IMR-90 (cell line): Measurements from ENCODE around the gene SELENOS. TPM values are rescaled to one million over a fixed set of nuclear protein-coding genes. Genes with fewer than 3 reads are reported as not detected.

Source experiments
- ATAC-seq: fragments of 200-7000 bp; cut with Tn5 transposase; 2 replicates; pipeline ENCODE4 v1.9.1; 2020; ENCODE audit warnings: low read depth, mild to moderate bottlenecking, moderate library complexity
- BruUV-seq: library from RNA; stranded (reverse); fragments of 400-500 nt; replicated peaks from 2 replicates; lab custom pipeline; 2021; lab: Mats Ljungman, UMichigan
- CTCF ChIA-PET: fragments of 300-600 bp; formaldehyde crosslinking; extraction: SDS; loops from one replicate; lab custom pipeline; 2021; ENCODE audit warnings: antibody characterized with exemption; lab: Yijun Ruan, JAX
- POLR2A ChIA-PET: fragments of 300-600 bp; sonication (Branson Sonifier 250); formaldehyde crosslinking; loops from one replicate; lab custom pipeline; 2022; ENCODE audit warnings: antibody characterized with exemption; ENCODE audit not compliant: unreplicated experiment; lab: Charles Lee
- DNase-seq: peaks from one replicate; pipeline ENCODE4 v3.0.0; 2013
- H2AFZ ChIP-seq: replicated peaks from 2 replicates; pipeline ENCODE3; 2013; ENCODE audit warnings: low read length, mild to moderate bottlenecking; ENCODE audit not compliant: poor library complexity
- H2AK5ac ChIP-seq: 2 replicates; pipeline ENCODE4 v1.6.1; 2013; ENCODE audit warnings: low read depth, low read length, inconsistent platforms
- H2AK9ac ChIP-seq: replicated peaks from 2 replicates; pipeline ENCODE3; 2013; ENCODE audit warnings: mild to moderate bottlenecking, low read depth, low read length, moderate library complexity; ENCODE audit not compliant: poor library complexity
- H2BK120ac ChIP-seq: 2 replicates; pipeline ENCODE4 v1.6.1; 2013; ENCODE audit warnings: low read depth, low read length, inconsistent platforms
- H2BK15ac ChIP-seq: 3 replicates; pipeline ENCODE4 v1.6.1; 2013; ENCODE audit warnings: low read depth, low read length, inconsistent platforms
- H2BK20ac ChIP-seq: 2 replicates; pipeline ENCODE4 v1.6.1; 2013; ENCODE audit warnings: low read depth, mild to moderate bottlenecking, inconsistent platforms, low read length, moderate library complexity
- H2BK5ac ChIP-seq: 2 replicates; pipeline ENCODE4 v1.6.1; 2013; ENCODE audit warnings: mild to moderate bottlenecking, low read depth, low read length, inconsistent platforms; ENCODE audit not compliant: poor library complexity, severe bottlenecking
- H3K14ac ChIP-seq: replicated peaks from 2 replicates; pipeline ENCODE4 v1.6.1; 2013; ENCODE audit warnings: low read depth, low read length, inconsistent platforms
- H3K18ac ChIP-seq: 2 replicates; pipeline ENCODE4 v1.6.1; 2013; ENCODE audit warnings: low read depth, low read length, control low read depth
- H3K23ac ChIP-seq: 2 replicates; pipeline ENCODE4 v1.6.1; 2013; ENCODE audit warnings: low read depth, low read length, inconsistent platforms
- H3K27ac ChIP-seq: 2 replicates; pipeline ENCODE4 v1.5.1; 2013; ENCODE audit warnings: mild to moderate bottlenecking, control low read depth, low read length; ENCODE audit not compliant: insufficient read depth
- H3K27me3 ChIP-seq: 2 replicates; pipeline ENCODE4 v1.6.1; 2013; ENCODE audit warnings: low read length; ENCODE audit not compliant: control insufficient read depth, insufficient read depth
- H3K36me3 ChIP-seq: 2 replicates; pipeline ENCODE4 v1.6.1; 2013; ENCODE audit warnings: low read length, mixed read lengths; ENCODE audit not compliant: control insufficient read depth, insufficient read depth
- H3K4ac ChIP-seq: 2 replicates; pipeline ENCODE4 v1.6.1; 2013; ENCODE audit warnings: low read depth, low read length, inconsistent platforms
- H3K4me1 ChIP-seq: 2 replicates; pipeline ENCODE4 v1.6.1; 2013; ENCODE audit warnings: low read length, mixed read lengths; ENCODE audit not compliant: control insufficient read depth, insufficient read depth
- H3K4me2 ChIP-seq: 2 replicates; pipeline ENCODE4 v1.6.1; 2013; ENCODE audit warnings: low read depth, mild to moderate bottlenecking, control low read depth, low read length, moderate library complexity
- H3K4me3 ChIP-seq: 2 replicates; pipeline ENCODE4 v1.5.1; 2013; ENCODE audit warnings: low read depth, mild to moderate bottlenecking, control low read depth, low read length, moderate library complexity; ENCODE audit not compliant: insufficient read depth
- H3K56ac ChIP-seq: 2 replicates; pipeline ENCODE4 v1.6.1; 2013; ENCODE audit warnings: low read length, inconsistent platforms; ENCODE audit not compliant: insufficient read depth; ENCODE audit errors: extremely low read depth
- H3K79me1 ChIP-seq, 2 experiments: 2 replicates each; pipeline ENCODE4 v1.6.1; 2013; ENCODE audit warnings: low read length in 2 of 2, inconsistent platforms in 1 of 2, low read depth in 1 of 2
- H3K9ac ChIP-seq: 2 replicates; pipeline ENCODE4 v1.6.1; 2013; ENCODE audit warnings: low read depth, low read length, control low read depth
- H3K9me1 ChIP-seq: 2 replicates; pipeline ENCODE4 v1.6.1; 2013; ENCODE audit warnings: low read length, inconsistent platforms; ENCODE audit not compliant: insufficient read depth
- H3K9me3 ChIP-seq: 2 replicates; pipeline ENCODE4 v1.6.1; 2013; ENCODE audit warnings: low read length; ENCODE audit not compliant: control insufficient read depth, insufficient read depth
- H4K20me1 ChIP-seq: 2 replicates; pipeline ENCODE4 v1.6.1; 2013; ENCODE audit warnings: low read length, inconsistent platforms; ENCODE audit not compliant: insufficient read depth
- H4K5ac ChIP-seq: 2 replicates; pipeline ENCODE4 v1.6.1; 2013; ENCODE audit warnings: mild to moderate bottlenecking, low read depth, low read length, control low read depth
- H4K8ac ChIP-seq, 2 experiments: 2 replicates each; pipeline ENCODE4 v1.6.1; 2013; ENCODE audit warnings: low read depth in 2 of 2, low read length in 2 of 2, control low read depth in 1 of 2, inconsistent platforms in 1 of 2
- H4K91ac ChIP-seq: 2 replicates; pipeline ENCODE4 v1.6.1; 2013; ENCODE audit warnings: low read depth, low read length, inconsistent platforms; ENCODE audit not compliant: insufficient read depth
- BHLHE40 ChIP-seq: fragments of 150-350 bp; IDR thresholded peaks from 2 replicates; pipeline ENCODE4 v1.6.1; 2016; ENCODE audit warnings: mild to moderate bottlenecking, low read depth, low read length
- CEBPB ChIP-seq: IDR thresholded peaks from 2 replicates; pipeline ENCODE4 v1.6.1; 2012; ENCODE audit warnings: low read depth, low read length, improper control_type of control experiment
- CHD1 ChIP-seq: IDR thresholded peaks from 2 replicates; pipeline ENCODE4 v1.6.1; 2012; ENCODE audit warnings: low read depth, low read length, improper control_type of control experiment
- FOS ChIP-seq: fragments of 150-350 bp; IDR thresholded peaks from 2 replicates; pipeline ENCODE4 v1.6.1; 2016; ENCODE audit warnings: low read depth, low read length
- MAFK ChIP-seq: IDR thresholded peaks from 2 replicates; pipeline ENCODE4 v1.6.1; 2012; ENCODE audit warnings: low read depth, low read length, improper control_type of control experiment
- MXI1 ChIP-seq: IDR thresholded peaks from 2 replicates; pipeline ENCODE4 v1.6.1; 2012; ENCODE audit warnings: low read depth, mild to moderate bottlenecking, low read length, moderate library complexity, borderline replicate concordance
- NFE2L2 ChIP-seq: fragments of 150-350 bp; IDR thresholded peaks from 2 replicates; pipeline ENCODE4 v1.6.1; 2016; ENCODE audit warnings: low read depth, mild to moderate bottlenecking, low read length
- RAD21 ChIP-seq: IDR thresholded peaks from 2 replicates; pipeline ENCODE4 v1.6.1; 2012; ENCODE audit warnings: low read length, improper control_type of control experiment
- RCOR1 ChIP-seq: IDR thresholded peaks from 2 replicates; pipeline ENCODE4 v1.6.1; 2012; ENCODE audit warnings: mild to moderate bottlenecking, low read length, improper control_type of control experiment; ENCODE audit not compliant: insufficient replicate concordance
- RFX5 ChIP-seq: IDR thresholded peaks from 2 replicates; pipeline ENCODE4 v1.8.0; 2012; ENCODE audit warnings: low read depth, mild to moderate bottlenecking, low read length, moderate library complexity
- SMC3 ChIP-seq: fragments of 150-350 bp; IDR thresholded peaks from 2 replicates; pipeline ENCODE4 v1.6.1; 2016; ENCODE audit warnings: low read depth, mild to moderate bottlenecking, antibody characterized with exemption, low read length, moderate library complexity
- WGBS, 2 experiments: methylation state at CpG; one replicate each; pipeline versions ENCODE4 v1.1.5 to v1.1.7; 2013; ENCODE audit warnings: missing lambda C conversion rate in 2 of 2; ENCODE audit not compliant: insufficient read length in 1 of 2; ENCODE audit errors: extremely low coverage in 2 of 2; 5-methylcytosine and 5-hydroxymethylcytosine counted together
- dilution Hi-C: fragments of 300-500 bp; cut with HindIII; formaldehyde crosslinking; loops from one replicate; pipeline ENCODE4 v1.14.3; 2018; ENCODE audit warnings: low sequenced_read_pairs; ENCODE audit not compliant: unreplicated experiment
- in situ Hi-C: fragments of 300-500 bp; cut with MboI; formaldehyde crosslinking; loops from 3 replicates; pipeline ENCODE4 v1.14.3; 2019; ENCODE audit warnings: low sequenced_read_pairs, inconsistent platforms, mixed read lengths
- intact Hi-C: fragments of 100-400 bp; cut with micrococcal nuclease; formaldehyde crosslinking; loops from 2 replicates; pipeline ENCODE4 v1.10.0; 2022
- polyA plus RNA-seq, 3 experiments: library from polyadenylated mRNA; depleted of rRNA; stranded (reverse); fragments of >200 nt; gene quantifications; 2 replicates each; pipeline ENCODE4 v1.2.3, GENCODE V29; 2012; ENCODE audit warnings: low replicate concordance in 1 of 3
- total RNA-seq: library from RNA; depleted of rRNA; stranded (reverse); fragments of >200 nt; gene quantifications from 2 replicates; pipeline ENCODE4 v1.2.3, GENCODE V29; 2012
- TF ChIP-seq, protein P1 (sequence below): conservative IDR thresholded peaks from 2 replicates; pipeline ENCODE4 v1.5.1; 2012; ENCODE audit warnings: mild to moderate bottlenecking, low read depth, low read length, improper control_type of control experiment
- TF ChIP-seq, protein P2 (sequence below): fragments of 150-350 bp; IDR thresholded peaks from 2 replicates; pipeline ENCODE4 v1.6.1; 2017; ENCODE audit warnings: mild to moderate bottlenecking, antibody characterized with exemption, low read length, low read depth
- TF ChIP-seq, protein P3 (sequence below): fragments of 150-350 bp; IDR thresholded peaks from 2 replicates; pipeline ENCODE4 v1.6.1; 2016; ENCODE audit warnings: low read depth, mild to moderate bottlenecking, low read length, moderate library complexity, borderline replicate concordance

SELENOS gene
- total and polyA plus RNA-seq, 2 of the 4 experiments (the other 2 are of a cell fraction), result 39.8 to 77.1 TPM

DNA sequence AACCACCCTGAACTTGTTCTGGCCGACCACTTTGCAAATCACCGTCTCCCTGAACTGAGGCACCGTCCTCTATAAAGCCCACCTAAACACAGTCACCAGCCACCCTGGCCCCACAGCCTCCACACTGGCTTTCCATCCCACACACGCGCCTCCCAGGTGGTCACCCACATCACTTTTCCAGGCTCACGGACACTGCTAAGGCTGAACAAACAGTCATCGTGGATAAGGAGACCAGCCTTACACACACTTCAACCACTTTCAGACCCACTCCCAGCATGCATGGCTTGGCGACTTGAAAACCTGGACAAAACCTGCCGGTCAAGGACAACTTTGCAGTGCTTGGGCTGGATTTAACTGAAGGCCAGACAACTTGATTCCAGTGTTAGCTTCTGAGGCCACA is 33.9 kb downstream of the SELENOS start:
- Histone ChIP-seq H2AFZ (no peak overlapping the region), H4K5ac (no peak overlapping the region), H3K27me3 (no peaks in the 10 kb centered on the region), H3K36me3 (peaks cover 18% of the 10 kb centered on the region), H3K27ac (no peak overlapping the region), H3K18ac (no peak overlapping the region), H2BK5ac (no peak overlapping the region), H3K14ac (no peak overlapping the region), H3K9ac (no peak overlapping the region), H3K23ac (peak overlapping the region; percentile 20; the same call in 1 of the 2 replicates), H2AK5ac (no peak overlapping the region), H2BK15ac (no peak overlapping the region), H3K9me3 (no peaks in the 10 kb centered on the region), H2BK20ac (no peak overlapping the region), H4K20me1 (peaks cover 99% of the 10 kb centered on the region), H3K4ac (no peak overlapping the region), H2AK9ac (peak overlapping the region; percentile 20), H4K8ac (no peak overlapping the region), H3K4me3 (no peak overlapping the region), H2BK120ac (no peak overlapping the region), H3K79me1 (peaks cover 4 to 78% of the 10 kb centered on the region in 2 experiments; a peak in 2 of 4 replicates), H4K91ac (no peak overlapping the region), H3K4me2 (no peak overlapping the region; the same call in 1 of the 2 replicates), H3K4me1 (peaks cover 41% of the 10 kb centered on the region), H3K56ac (no peak overlapping the region), H3K9me1 (peaks cover 44% of the 10 kb centered on the region)
- no TSS peak for BruUV-seq
- no peak for TF ChIP-seq RFX5
- TF ChIP-seq RAD21, result no peak
- TF ChIP-seq NFE2L2, result no peak
- no peak for TF ChIP-seq CHD1
- TF ChIP-seq, protein P1, sequence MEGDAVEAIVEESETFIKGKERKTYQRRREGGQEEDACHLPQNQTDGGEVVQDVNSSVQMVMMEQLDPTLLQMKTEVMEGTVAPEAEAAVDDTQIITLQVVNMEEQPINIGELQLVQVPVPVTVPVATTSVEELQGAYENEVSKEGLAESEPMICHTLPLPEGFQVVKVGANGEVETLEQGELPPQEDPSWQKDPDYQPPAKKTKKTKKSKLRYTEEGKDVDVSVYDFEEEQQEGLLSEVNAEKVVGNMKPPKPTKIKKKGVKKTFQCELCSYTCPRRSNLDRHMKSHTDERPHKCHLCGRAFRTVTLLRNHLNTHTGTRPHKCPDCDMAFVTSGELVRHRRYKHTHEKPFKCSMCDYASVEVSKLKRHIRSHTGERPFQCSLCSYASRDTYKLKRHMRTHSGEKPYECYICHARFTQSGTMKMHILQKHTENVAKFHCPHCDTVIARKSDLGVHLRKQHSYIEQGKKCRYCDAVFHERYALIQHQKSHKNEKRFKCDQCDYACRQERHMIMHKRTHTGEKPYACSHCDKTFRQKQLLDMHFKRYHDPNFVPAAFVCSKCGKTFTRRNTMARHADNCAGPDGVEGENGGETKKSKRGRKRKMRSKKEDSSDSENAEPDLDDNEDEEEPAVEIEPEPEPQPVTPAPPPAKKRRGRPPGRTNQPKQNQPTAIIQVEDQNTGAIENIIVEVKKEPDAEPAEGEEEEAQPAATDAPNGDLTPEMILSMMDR, result no peak
- TF ChIP-seq SMC3, result no peak
- TF ChIP-seq MXI1, result no peak
- no peak for TF ChIP-seq MAFK
- TF ChIP-seq BHLHE40, result no peak
- no peak for TF ChIP-seq RCOR1
- TF ChIP-seq, protein P2, sequence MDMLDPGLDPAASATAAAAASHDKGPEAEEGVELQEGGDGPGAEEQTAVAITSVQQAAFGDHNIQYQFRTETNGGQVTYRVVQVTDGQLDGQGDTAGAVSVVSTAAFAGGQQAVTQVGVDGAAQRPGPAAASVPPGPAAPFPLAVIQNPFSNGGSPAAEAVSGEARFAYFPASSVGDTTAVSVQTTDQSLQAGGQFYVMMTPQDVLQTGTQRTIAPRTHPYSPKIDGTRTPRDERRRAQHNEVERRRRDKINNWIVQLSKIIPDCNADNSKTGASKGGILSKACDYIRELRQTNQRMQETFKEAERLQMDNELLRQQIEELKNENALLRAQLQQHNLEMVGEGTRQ, result no peak
- TF ChIP-seq, protein P3, sequence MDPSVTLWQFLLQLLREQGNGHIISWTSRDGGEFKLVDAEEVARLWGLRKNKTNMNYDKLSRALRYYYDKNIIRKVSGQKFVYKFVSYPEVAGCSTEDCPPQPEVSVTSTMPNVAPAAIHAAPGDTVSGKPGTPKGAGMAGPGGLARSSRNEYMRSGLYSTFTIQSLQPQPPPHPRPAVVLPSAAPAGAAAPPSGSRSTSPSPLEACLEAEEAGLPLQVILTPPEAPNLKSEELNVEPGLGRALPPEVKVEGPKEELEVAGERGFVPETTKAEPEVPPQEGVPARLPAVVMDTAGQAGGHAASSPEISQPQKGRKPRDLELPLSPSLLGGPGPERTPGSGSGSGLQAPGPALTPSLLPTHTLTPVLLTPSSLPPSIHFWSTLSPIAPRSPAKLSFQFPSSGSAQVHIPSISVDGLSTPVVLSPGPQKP, result no peak
- no peak for TF ChIP-seq CEBPB
- no peak for TF ChIP-seq FOS
- intact Hi-C loops (loop anchor here (5.0 kb wide), 1 partner anchor 36 kb away; no protein-coding TSS in a partner anchor), in situ Hi-C loops (no loop called here), dilution Hi-C loops (no loop called here)
- 96% methylated on average over 9 of the region's 9 CpGs; no CpG with 5 or more reads in 1 of the 2 experiments for WGBS, 2 experiments
- ChIA-PET CTCF (no interaction called here), POLR2A (no interaction called here)
- ATAC-seq (no peak), DNase-seq (no peak)
